GM19452 (cell line): ENCODE data around the gene HELZ2.
"Not testable (repeated sequence)": the region's sequence is repeated elsewhere in the genome, so short reads cannot be mapped to it uniquely, and the experiment has no call there.

Experiments
- ATAC-seq: cut with Tn5 transposase; IDR thresholded peaks from one replicate; pipeline ENCODE4 v1.9.1; 2021; ENCODE audit not compliant: unreplicated experiment

The HELZ2 gene

DNA sequence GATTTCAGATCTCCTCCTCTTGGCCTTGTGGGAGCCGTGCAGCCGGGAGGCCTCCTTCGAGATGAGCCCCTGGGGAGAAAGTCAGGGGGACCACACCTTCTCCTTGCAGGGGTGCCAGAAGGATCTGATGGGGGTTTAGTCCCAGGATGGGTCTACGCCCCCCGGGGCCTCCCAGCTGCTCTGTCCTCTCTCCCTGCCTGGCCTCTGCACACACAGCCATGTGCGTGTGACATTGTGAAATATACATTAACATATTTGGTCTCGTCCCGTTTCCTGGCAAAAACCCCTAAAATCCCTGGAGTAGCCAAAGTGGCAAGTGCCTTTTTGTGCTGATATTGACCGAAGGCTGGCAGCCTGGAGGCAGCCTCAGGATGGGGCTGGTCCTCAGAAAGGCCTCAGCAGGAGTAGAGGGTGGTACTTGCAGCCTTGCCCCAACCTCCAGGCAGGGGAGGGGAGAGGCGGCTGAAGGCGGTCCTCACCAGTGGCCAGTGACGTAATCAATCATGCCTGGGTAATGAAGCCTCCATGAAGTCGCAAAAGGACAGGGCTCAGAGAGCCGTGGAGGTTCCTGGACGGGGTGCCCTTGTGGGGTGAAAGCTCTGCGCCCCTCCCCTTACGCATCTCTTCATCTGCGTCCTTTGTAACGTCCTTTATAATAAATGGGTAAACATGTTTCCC lies 5.1 kb upstream of the HELZ2 start:
- no peak for ATAC-seq

DNA sequence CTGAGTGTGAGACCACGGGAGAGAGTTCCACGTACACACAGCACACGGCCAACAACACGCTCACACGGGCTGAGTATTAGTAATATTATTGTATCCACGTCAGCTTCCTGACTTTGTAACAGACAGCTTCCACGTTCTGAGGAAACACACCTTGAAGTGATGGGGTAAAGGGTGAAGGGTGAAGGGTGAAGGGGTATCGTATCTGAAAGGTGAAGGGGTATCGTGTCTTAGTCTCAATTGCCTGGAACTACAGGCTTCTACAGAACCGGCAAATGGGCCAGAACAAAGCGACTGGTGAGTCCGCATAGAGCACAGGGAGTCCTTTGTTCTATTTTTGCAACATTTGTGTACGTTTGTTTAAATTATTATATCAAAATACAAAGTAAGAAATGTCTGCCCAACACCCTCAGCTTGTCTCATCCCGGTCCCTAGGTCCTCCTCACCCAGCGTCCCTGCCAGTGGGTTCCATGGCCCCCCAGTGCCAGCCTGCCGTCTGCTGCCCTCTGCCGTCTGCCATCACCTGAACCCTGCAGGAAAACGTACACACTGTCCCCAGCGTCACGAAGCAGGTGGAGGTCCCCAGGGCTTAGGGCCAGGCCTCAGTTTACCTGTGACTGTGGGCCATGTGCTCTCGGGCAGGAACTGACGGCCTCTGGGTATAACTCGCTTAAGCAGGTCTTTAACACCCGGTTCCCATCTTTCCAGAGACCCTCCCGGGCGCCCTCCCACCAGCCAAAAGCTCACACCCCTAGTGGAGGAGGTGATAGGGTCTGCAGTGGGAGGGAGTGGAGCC lies 4.4 kb upstream of the HELZ2 start:
- no peak for ATAC-seq

DNA sequence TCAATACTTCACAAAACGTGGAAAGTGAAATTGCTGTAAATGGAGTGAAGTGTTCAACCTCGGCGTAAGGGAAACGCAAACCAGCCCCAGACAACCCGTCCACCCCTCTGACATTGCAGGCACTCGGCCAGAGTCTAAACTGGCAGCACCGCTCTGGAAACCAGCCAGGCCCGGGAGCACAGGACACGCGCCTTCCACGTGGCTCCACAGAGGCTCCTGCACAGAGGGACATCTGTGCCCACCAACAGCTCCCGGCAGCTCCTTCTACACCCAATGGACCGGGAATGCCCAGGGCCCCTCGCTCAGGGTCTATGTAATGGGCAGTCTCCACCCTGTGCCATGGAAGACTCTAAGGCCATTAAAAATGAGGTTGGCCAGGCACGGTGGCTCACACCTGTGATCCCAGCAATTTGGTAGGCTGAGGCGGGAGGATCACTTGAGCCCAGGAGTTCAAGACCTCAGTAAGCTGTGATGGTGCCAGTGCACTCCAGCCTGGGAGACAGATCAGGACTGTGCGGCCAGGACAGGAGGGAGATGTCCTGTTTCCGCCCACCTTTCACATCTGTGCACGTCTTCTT lies 3.4 kb upstream of the HELZ2 start:
- ATAC-seq, result no peak

DNA sequence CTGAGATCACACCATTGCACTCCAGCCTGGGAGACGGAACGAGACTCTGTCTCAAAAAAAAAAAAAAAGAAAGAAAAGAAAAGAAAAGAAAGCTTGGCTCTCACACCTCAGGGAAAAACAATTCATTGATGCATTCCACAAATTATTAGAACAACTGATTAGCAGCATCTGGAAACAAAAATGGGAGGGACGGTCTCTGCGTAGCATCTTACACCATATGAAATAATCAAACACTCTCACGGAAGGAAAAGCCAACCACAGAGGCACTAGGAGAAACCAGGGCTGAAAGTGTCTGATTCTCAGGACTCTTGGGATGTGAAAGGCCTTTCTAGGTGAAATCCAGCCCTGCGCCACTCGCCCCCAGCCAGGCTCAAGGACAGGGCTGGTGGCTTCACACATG lies 2.3 kb upstream of the HELZ2 start:
- no peak for ATAC-seq

DNA sequence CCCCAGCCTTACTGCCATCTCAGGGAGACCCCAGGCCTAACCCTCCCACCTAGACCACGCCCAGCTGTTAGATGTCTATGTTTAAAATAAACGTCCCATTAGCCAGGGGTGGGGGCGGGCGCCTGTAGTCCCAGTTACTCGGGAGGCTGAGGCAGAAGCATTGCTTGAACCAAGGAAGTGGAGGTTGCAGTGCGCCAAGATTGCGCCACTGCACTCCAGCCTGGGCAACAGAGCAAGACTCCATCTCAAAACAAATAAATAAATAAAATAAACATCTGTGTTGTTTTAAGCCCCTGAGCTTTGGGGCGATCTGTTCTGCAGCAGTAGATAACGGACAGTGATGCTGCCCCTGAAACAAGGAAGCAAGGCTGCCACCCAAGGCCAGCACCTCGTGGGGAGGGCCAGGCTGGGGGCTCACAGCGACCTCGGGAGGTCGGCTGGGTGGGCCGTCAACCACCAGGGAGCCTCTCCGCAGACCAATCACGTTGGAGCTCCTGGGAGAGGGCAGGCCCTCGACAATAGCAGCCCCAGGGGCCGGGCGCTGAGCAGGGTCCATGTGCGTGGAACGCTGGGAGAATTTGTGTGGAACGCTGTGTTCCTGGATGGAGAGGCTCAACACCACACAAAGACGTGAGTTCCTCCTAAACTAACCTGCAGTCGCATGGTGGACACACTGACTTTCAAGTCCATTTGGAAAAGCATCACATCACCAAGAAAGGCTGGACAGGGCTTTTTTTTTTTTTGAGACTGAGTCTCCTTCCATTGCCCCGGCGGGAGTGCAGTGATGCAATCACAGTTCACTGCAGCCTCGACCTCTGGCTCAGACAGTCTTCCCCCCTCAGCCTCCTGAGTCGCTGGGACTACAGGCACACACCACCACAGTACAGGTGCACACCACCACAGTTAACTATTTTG lies 1.0 kb upstream of the HELZ2 start:
- no peak for ATAC-seq

DNA sequence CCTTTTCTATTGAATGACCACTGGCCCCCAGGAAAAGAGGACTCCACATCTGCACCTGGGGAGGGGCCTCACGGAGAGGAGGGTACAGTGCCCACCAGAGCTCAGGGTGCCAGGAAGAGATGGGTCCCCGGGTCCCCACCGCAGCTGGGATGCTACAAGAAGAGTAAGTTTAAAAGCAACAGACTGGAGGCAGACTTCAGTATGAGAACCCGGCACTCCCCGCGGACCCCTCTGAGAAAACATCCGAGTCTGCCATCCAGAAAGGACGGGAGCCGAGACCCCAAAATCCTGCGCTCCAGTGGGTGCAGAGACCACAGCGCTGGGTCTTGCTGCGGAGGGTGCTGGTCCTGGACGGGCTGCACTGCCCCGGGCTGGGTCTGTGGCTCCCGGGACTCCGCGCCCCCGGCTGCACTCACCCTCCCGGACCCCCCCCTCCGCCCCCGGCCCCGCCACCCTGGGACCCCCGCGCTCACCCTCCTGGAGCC lies 350 bp downstream of the HELZ2 start:
- no peak for ATAC-seq

DNA sequence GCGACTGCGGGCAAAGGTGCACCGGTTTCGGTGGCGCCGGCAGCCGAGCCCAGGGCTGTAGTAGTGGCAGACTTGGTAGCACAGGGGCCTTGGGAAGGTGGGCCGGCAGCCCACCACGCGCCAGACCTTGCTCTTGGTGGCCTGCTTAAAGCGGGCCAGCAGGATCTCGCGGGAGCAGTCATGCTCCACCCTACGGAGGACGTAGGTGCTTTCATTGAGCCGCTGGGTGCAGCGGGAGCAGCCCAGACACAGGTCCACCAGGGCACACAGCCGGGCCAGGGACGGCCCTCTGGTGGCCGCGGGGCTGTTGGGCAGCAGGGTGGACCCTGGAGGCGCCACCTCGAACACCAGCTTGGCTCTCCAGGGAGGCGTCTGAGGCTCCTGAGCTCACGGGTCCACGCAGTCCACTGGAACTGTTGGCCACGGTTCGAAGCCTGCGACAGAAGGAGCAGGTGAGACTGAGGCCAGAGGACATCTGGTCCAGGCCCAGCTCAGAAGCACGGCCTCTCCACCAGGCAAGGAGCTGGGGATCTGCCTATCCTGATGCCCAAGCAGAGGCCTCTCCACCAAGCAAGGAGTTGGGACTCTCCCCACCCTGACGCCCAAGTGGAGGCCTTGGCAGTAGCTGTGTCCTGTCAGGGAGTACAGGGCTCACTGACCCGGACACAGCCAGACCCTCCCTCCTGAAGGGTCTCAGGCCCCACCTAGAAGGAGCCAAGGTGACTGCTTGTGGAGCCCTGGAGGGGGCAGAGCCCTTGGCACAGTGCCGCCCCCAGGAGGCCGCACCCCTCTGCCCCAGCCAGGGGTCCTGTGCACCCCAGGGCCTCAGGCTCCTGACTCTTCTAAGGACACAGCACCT lies 1.0 kb downstream of the HELZ2 start:
- no peak for ATAC-seq

DNA sequence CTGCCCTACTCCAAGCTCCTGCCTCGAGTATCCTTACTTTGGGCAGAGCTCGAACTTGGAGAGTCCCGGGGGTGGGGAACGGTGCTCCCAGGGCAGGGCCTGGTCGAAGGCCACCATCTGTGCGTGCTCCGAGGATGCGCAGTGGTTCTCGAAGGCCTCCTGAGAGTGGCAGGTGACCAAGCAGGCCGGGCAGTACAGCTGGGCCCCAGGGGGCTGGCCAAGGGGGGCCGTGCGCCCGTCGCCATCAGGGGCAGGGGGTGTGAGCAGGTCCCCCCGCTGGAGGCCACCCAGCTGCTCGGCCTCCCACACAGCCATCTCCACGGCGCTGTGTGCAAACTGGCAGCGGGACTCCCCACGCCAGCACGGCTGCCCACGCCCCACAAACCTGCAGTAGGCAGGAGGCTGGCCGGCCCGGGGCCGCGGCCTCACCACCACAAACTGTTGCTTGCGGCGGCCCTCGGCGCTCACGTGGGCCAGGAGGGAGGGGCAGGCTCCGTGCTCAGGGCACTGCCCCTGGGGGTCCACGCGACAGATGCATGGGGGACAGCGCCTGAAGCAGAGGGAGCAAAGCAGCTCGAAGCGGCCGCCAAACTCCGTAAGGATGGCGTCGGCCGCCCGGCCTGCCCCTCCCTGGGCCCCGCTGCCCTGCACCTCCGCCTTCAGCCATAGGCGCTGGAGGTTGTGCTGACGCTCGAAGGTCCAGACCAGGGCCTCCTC lies 1.8 kb downstream of the HELZ2 start:
- ATAC-seq, result no peak

DNA sequence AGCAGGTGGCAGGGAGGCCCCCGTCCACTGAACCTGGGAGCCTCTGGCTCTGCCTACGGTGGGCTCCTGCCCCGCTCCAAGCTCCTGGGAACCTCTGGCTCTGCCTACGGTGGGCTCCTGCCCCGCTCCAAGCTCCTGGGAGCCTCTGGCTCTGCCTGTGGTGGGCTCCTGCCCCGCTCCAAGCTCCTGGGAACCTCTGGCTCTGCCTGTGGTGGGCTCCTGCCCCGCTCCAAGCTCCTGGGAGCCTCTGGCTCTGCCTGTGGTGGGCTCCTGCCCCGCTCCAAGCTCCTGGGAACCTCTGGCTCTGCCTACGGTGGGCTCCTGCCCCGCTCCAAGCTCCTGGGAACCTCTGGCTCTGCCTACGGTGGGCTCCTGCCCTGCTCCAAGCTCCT lies 3.0 kb downstream of the HELZ2 start:
- not testable (repeated sequence) for ATAC-seq

DNA sequence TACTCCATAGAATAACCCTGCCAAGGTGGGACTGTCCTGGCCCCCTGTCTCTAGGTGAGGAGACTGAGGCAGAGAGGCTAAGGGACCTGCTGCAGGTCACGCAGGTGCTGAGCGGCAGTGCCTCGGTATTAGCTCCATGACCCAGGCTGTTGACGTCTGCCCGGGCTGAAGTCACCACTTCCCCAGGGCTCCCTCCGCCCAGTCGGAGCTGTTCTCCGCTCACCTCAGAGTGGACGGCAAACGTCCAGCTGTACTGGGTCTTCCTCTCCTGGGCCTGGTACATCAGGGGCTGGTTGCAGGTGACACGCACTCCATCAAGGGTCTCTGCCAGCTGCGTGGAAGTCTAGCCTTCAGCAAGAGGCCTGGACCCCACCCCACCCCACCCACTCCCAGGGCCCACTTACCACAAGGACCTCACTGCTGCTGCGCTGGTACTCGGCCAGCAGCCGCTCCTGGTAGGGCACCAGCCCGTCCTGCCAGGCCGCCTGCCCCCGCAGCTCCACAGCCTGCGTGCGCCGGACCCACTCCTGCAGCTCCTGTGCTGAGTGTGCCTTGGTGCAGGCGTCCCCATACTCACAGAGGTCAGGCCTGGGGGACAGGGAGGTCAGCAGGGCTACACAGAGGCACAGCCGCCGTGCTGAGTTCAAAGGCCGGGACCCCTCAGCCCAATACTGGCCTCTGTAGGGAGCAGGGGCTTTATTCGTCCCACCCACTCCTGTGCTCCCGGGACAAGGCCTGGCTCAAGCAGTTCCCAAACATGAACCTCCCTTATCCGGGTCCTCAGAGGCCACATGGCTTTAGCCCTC lies 3.6 kb downstream of the HELZ2 start:
- no peak for ATAC-seq

DNA sequence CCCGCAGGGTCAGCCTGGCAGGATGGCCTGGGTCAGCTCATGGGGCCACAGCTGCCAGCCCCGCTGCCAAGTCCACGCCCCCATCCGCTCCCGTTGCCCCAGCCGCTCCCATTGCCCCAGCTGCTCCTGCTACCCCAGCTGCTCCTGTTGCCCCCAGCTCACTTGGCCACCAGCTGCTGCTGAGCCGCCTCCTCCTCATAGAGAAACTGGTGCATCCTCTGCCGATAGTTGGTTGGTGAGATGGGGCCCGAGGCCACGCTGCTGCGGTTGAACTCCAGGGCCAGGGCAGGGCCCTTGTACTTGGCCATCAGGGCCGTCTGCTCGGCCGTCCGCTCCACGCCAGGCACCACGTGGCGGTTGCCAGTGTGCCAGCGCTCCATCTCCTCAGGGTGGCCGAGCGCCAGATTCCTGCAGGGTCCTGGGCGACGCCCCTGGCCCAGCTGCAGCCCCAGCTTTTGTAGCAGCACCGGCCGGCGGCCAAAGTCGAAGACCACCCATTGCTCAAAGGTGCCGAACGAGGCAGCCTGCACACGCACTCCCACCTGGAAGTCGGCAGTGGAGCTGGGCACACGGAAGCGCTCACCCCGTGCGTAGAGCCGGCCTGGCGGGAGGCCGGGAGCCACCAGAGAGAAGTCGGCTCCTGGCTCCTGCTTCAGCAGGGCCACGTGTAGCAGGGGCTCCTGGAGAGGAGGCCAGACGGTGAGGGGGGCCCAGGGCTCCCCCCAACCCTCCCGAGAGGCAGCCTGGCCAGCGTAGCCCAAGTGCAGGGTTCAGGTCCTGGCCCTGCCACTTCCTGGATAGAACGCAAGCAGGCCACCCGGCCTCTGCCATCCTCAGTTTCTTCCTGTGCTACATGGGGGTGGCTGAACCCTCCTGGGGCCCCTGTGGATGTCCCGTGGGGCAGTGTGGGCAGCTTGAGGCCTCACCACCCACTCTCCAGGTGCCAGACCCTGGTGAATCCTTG lies 4.8 kb downstream of the HELZ2 start:
- no peak for ATAC-seq

DNA sequence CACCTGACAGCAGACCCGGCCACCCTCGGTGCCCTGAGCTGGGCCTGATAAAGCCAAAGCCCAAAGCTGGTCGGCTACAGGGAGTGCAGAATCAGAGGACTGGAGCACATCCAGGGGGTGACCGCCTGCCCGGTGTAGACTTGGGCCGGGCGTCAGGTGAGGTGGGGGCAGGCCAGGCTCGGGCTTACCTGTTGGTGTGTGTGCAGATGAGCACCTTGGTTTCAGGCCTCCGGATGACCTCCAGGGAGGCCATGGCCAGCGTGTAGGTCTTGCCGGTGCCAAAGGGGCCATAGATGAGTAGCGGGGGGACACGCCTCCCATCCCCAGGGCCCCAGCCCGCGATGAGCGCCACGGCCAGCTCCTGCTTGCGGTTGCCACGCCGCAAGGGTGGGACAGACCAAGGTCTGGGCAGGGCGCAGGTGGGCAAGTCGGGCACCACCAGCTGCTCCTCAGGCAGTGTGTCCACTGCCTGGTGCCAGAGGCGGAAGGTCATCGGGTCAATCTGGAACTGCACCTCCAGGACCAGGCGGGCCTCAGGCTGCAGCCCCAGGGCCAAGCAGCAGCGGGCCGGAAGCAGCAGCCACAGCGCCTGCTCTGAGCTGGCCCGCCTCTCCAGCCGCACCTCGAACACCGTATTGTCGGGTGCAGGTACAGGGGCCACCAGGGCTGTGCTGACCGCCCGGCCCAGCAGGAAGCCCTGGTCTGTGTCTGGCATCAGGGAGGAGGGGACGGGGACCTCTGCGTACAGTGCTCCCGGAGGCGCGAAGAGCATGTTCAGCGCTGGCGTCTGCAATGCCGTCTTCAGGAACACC lies 5.7 kb downstream of the HELZ2 start:
- ATAC-seq, result peak; percentile 14

DNA sequence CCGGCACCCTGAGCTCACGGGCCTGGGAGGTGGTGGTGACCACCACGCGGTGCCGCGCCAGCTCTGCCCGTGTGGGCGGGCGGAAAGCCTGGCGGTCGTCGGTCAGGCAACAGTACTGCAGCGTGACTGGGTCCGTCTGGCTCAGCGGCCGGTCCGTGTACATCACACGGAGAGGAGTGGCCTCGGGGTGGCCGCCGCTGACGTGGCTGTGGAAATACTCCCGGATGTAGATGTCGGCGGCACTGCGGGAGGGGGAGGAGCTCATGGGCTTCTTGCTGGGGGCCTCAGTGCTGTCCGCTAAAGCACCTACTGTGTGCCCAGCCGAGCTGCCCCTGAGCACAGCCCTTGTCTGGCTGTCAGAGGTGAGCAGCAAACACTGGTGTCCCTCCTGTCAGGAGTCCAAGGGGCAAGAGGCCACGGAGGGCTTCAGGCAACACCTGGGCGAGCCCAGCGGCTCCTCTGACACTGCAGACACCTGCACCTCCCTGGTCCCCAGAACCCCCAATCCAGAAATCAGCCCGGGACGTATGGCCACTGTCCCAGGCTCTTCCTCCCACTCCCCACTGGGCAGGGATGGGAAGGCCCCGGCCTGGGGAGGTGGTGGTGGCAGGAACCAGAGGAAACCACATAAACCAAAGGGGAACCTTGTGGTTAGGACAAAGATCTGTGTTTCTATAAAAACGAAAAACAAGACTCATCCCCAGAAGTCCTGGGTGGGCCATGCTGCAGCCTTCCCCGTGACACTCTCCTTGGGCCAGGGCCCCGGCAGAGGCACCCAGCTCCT lies 6.5 kb downstream of the HELZ2 start:
- ATAC-seq, result peak; percentile 51

DNA sequence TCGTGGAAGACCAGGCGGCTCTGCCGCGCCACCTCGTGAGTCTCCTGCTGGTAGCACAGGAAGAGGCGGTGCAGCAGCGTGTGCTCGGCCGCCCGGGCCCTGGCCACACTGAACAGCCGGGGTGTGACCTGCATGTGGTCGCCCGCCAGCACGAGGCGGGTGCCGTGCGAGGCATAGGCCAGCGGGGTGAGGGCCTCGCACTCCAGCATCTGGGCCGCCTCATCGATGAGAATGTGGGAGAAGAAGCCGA lies 7.0 kb downstream of the HELZ2 start:
- ATAC-seq, result no peak

DNA sequence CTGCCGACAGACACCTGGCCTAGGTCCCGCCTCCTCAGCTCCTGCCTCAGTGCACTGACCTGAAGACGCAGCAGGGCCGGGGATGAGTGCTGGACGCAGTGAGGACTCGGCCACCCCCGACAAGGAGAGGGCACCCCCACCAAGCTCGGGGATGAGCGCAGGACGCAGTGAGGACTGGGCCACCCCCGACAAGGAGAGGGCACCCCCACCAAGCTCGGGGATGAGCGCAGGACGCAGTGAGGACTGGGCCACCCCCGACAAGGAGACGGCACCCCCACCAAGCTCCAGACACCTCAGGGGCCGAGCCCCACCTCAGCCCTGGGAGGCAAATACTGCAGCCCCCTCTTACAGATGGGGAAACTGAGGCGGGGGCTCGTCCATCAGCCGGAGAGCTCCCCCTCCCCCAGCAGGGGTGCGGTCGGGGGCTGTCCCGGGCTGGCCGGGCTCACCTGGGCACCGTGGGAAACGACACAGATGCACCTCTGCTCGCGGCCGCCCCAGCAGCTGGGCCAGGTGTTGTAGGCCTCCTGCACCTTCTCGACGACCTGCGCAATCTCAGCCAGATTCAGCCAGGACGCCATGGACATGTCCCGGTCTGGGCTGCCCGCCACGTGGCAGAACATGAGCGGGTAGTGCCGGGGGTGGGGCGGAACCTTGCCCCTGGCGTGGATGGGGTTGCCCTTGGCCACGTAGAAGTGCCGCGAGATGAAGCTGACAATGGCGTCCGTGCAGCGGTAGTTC lies 7.5 kb downstream of the HELZ2 start:
- no peak for ATAC-seq
